GM21447 (cell line): ENCODE data around the gene MAPKAPK2.
"Not testable (repeated sequence)": the region's sequence is repeated elsewhere in the genome, so short reads cannot be mapped to it uniquely, and the experiment has no call there.

Experiments used
- ATAC-seq: cut with Tn5 transposase; IDR thresholded peaks from one replicate; pipeline ENCODE4 v1.9.1; 2021; ENCODE audit not compliant: unreplicated experiment

Gene MAPKAPK2

DNA sequence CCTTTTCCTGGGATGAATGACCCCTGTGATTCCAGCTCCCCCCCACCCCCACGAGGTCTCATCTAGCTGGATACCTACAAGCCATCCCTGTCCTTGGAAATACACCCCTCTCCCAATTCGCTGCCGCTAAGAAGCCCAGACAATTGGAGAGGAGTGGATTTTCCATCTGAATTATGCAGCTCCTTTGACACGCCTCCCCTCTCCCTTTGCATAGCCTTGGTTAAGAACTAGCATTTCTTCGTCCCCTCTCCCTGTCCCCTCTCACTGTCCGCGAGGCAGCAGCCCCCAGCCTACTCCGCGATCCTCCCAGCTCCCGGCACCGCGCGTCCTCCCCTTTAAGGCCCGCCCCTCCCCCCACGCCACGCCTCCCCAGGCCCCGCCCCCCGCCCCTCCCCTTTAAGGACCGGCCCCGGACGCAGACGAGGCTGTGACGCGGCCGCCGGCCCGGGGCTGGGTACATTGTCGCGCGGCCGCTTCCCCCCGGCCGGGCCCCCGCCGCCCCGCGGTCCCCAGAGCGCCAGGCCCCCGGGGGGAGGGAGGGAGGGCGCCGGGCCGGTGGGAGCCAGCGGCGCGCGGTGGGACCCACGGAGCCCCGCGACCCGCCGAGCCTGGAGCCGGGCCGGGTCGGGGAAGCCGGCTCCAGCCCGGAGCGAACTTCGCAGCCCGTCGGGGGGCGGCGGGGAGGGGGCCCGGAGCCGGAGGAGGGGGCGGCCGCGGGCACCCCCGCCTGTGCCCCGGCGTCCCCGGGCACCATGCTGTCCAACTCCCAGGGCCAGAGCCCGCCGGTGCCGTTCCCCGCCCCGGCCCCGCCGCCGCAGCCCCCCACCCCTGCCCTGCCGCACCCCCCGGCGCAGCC, at the start of gene MAPKAPK2:
TSS of gene MAPKAPK2 (plus strand) at position 428 of the 856 bp plus-strand sequence. CDS start at position 753, 325 bp downstream.
- ATAC-seq, result no peak

DNA sequence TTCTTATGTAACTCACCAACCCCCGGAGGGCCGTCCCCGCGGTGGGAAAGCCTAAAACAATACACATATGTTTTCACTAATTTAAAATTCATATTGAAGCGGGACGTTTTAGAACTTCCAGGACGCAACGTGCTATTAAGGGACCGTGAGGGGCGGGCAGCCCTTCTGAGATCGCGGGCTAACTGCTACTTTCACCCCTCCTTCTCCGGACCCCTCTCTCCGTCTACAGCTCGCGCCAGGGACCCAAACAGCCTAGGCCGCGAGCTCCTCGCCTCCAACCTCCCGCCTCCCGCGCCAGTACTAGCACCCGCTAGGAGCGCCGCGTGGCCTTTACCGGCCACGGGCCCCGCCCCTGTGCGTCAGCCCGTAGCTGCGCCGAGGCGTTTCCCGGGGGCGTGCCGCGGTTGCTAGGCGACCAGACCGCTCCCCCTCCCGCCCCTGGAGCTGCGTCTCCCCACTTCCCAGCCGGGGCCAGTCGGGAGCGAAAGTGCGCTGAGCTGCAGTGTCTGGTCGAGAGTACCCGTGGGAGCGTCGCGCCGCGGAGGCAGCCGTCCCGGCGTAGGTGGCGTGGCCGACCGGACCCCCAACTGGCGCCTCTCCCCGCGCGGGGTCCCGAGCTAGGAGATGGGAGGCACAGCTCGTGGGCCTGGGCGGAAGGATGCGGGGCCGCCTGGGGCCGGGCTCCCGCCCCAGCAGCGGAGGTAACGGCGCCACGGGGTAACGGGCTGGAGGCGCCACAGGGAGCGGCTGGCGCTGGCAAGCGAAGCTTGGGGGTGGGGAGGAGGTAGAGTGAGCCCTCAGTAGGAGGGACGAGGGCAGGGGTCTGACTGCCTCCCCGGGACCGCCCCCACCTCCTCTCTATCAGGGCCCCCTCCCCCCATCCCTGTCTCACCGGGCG, 49.4 kb upstream of the MAPKAPK2 start, which contains the start of gene DYRK3:
TSS of gene DYRK3 (plus strand) at position 457 of the 898 bp plus-strand sequence. CDS start at position 625, 168 bp downstream.
- peak; percentile 90 for ATAC-seq

DNA sequence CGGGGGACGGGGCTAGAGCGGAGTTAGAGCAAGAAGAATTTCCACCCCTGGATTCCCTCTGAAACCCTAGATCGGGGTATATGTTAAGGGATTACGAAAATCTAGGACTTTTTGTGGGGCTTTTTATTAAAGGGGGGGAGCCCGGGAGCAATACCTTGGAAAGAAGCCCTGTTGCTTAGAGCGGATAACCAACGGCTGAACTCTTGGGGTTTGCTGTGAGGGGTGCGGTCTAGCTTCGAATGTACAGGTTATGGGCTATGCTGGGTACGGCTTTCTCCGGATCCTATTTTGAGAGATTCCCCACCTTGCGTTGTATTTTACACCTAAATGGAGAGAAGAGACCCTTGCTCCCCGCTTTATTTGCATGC, 48.7 kb upstream of the MAPKAPK2 start:
- ATAC-seq, result peak; percentile 26

DNA sequence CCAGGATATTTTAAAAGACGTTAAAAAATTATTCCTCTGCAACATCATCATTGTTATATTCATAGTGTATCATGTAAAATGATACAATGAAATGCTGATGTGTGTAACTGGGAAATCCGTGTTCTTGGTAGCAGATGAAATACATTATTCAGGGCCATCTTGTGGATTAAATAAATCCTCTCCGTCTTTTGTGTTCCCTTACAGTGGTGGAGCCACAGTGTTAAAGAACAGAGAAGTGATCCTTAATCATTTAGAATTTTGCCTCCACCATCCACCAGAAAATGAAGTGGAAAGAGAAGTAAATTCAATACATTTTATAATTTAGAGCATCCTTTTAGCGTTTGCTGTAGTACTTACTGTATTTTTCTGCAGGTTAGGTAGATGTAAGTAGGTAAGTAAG, 48.0 kb upstream of the MAPKAPK2 start:
- ATAC-seq, result no peak

DNA sequence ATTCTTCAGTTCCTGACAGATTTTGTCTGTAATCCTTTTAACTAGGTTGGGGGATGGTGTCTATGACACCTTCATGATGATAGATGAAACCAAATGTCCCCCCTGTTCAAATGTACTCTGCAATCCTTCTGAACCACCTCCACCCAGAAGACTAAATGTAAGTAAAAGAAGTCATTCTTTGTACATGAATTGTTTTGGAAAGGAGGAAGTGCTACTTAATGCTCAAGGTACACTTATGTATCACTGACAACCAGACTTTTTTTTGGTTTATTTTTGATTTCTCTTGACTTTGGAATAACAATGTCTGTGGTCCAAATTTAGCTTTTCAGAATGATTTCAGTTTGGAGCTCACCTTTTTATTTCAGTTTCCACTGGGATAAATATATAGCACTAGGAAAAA, 47.1 kb upstream of the MAPKAPK2 start:
- ATAC-seq, result no peak

DNA sequence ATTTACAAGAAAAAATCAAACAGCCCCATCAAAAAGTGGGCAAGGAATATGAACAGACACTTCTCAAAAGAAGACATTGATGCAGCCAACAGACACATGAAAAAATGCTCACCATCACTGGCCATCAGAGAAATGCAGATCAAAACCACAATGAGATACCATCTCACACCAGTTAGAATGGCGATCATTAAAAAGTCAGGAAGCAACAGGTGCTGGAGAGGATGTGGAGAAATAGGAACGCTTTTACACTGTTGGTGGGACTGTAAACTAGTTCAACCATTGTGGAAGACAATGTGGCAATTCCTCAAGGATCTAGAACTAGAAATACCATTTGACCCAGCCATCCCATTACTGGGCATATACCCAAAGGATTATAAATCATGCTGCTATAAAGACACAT, 42.6 kb upstream of the MAPKAPK2 start:
- ATAC-seq, result not testable (repeated sequence)

DNA sequence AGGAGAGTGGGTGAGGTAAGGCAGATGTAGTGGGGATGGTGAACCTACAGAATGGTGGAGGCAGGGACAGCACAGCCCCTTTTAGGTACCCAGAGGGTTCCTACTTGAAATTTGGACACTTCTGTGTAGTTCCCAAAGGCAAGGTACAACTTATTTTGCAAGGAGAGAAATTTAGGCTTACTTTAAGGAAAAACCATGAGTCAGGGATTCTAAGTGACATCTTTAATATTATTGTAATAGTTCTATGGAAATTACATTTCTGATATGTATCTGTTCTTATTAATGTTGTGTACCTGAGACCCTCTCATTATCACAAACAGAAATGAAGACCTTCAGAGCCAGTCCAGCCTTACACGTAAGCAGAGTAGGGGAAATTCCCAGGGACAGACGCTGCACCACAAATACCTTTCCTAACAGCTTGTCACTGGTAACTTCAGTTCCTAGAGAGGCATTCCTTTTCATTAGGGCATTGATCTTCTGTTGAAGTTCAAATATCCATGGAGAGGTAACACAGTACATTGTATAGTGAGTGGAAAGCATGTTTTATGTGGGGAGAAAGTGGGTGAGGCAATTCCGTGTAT, 41.5 kb upstream of the MAPKAPK2 start:
- ATAC-seq, result no peak

DNA sequence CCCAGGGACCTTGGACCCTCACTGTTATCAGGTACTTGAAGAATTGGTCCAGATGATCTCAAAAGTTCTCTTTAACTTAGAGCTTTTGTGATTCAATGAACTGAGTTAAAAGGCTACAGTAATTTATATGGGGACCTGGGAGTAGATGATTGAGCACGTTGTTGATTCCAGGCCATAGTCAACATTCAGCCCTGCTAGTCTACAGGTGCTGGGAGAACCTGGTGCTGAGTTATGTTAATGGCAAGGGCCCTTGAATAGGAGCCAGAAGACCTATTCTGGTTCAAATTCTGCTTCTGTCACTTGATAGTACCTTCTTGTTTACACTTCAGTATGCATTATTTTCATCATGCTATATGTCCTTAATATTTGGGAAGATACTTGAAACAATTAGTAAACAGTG, 38.2 kb upstream of the MAPKAPK2 start:
- ATAC-seq, result no peak

DNA sequence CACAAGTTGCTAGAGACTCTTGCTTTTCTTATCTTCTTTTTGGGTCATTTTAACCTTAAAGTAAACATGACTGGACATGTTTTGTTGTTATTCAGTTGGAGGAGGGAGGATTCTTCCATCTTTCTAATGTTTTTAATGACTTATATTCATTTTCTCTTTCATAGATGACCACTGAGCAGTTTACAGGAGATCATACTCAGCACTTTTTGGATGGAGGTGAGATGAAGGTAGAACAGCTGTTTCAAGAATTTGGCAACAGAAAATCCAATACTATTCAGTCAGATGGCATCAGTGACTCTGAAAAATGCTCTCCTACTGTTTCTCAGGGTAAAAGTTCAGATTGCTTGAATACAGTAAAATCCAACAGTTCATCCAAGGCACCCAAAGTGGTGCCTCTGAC, 37.5 kb upstream of the MAPKAPK2 start:
- ATAC-seq, result no peak

DNA sequence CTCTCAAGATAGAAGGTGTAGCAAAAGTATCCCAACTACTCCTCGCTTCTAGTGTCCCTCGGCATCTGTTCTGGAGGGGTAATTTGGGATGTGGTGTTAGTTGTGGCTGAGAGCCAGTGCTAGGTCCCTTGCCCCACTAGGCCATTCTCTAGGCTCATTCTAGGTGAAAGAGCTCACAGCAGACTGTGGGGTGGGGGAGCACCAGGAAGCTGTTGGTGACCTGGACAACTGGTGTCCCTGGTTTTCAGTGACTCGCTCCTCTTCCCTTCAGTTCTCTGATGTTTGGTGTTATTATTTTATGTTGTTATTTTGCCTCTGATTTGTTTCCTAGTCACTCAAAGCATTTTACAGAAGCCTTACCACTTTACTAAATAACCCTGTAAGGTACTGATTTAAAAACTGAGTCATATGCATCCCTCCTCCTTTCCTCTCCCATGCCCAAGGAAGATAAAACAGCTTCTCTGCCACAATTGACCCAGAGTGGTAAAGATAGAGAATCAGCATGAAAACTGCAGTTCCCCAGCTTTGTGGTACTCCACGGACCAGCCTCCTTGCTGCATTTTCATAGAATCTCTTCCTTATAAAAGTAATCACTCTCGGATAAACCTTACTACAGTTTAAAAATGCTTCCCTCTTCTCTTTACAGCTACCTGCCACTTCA, 35.3 kb upstream of the MAPKAPK2 start:
- ATAC-seq, result no peak

DNA sequence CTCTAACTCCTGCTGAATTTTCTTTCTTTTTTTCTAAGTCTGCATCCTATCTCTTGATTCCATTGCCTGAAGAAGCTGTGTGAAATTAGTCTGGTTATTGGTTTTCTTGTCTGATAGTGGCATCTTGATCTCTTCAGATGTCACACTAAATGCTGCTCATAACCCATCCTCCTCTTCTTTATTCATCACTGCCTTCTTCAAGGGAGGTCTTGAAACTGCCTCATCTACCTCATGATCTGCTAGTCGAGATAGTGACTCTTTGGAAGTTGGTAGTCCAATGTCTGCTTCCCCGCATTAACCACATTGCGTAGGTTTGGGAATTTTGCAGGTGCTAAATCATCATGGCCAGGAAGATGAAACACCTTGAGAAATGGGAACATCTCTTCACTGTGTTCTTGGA, 33.7 kb upstream of the MAPKAPK2 start:
- no peak for ATAC-seq

DNA sequence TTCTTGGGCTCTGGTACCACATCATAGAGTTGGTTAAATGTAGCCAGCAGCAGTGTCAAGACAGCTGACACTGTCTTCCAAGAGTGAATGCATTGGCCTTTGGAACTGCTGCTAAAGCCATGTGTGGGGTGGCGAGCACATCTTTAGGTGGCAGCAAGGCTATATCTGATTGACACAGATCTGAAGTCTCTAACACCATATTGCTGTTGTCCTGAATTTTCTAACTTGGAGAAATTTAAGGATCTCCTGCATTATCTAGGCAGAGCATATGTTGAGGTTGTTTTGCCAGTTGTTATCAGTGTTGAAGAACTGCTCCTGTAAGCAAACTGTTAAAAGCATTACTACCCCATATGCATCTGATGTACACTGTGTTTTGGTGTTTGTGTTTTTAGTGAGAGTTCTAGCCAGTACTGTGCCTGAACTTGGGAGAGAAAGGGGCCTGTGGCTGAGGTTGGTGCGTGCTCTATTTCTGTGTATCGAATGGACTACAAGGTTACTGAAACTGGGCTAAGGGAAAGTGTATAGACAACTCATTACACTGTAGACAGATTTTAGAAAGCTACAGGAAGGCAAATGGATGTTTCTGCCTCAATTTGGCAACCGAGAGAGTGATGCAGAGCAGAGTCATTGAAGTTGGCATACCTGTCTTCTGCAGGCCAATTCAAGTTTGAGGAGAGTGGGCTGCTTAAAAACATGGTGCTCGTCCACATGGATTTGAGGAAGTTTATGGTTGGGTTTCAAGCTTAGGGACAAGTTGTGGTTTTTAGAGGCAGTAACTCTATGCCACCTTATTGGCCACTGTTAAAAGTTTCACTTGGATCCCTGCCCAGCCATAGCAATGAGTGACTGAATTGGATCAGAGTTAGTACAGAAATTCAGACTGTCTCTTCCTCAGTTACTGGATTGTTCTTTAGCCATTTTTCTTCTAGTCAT, 32.5 kb upstream of the MAPKAPK2 start:
- no peak for ATAC-seq

DNA sequence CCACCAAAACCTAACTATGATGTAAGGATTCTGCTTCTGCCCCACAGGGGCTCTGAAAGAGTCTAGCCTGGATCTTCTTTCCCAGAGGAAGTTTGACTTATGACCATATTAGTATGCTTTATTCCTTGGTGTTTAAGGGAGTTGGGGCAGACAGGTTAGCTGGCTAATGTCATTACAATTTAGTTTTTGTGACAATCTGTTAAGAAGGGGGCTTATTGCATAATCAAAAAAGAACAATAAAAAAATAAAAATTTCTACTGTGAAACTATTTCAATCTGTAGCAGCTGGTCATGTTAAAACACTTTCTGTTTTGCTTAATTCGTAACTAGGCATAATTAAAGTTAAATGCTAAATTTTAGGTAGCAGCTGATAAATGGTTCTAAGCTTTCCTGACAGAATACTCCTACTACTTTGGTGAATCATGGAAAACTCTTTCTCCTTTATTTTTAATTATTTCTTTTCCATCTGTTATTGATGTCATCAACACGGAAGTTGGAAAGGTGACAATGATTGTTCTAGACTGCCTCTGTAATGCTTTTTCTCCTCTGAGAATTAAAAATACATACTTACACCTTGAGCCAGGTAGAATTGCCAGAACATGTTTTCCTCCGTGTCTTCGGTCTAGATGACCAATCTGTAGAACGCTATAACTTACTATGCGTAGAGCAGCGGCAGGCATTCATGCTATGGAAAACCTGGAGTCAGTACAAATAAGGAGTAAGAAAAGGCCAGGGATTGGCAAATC, 30.8 kb upstream of the MAPKAPK2 start:
- ATAC-seq, result no peak

DNA sequence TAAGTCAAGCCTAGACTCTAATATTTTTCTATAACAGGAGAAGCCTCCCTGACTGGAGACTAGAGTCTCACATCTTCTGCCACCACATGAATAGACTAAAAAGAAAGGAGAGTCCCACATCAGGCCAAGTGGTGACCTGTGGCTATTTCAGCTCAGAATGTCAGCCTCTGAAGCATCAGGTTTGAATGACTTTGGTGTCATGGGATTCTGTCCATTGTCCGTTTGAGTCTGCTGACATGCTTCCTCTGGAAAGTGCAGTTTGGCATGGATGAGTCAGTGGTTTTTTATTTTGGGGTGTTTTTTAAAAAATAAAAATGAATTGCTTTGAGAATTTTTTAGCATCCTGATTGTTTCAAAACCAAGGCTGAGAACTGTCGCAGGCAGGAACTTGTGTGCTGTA, 29.9 kb upstream of the MAPKAPK2 start:
- no peak for ATAC-seq

DNA sequence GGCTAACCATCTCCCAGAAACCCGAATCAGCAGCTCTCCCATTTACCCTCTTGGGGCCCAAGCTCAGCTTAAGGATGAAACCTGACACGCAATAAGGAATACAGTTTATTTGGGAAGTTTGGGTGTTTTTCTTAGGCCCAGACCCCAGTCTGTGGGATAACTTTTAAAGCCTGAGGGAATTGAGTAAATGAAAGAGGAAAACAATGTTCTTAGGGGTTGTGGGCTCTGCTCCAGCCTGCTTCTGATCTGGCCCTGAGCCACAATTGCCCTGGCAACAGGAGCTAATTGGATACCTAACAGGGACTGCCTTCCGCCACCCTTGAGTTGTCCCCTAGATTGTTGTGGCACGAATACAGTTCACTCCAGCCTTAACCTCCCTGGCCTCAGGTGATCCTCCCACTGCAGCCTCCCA, 29.2 kb upstream of the MAPKAPK2 start:
- ATAC-seq, result no peak

DNA sequence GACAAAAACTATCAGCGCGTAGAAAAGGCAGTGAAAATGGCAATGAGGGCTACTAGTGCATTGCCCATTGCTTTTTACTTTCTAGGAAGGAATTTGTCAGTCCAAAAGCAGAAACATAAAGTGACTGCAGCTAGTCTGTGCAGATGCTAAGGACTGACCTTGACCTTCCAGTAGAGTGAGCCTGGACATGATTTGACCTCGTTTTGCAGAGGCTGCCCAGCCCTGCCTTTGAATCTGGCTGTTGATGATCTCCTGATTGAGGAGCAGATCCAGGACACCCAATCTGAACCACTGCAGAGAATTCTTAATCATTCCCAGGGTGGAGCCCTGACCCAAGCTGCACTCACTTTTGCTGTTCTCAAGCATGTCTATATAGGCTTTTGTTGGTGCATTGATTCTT, 27.8 kb upstream of the MAPKAPK2 start:
- ATAC-seq, result no peak

DNA sequence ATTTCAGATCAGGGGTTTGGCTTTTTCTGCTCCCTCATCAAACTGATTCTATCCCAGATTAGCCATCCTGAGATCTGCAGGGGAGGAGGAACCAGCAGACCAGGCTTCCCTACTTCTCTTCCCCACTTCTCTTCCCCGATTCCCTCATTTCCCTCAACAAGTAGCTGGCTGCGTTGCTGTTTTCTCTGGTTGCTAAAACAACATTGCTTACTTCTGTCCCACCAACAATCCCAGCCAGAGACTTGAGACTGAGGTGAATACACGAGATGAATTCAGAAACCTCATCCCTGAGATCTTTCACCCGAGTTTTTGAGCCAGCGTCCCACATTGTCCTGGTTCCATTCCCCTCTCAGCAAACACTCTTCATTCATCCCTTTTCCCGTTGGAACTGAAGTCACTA, 27.0 kb upstream of the MAPKAPK2 start:
- ATAC-seq, result no peak

DNA sequence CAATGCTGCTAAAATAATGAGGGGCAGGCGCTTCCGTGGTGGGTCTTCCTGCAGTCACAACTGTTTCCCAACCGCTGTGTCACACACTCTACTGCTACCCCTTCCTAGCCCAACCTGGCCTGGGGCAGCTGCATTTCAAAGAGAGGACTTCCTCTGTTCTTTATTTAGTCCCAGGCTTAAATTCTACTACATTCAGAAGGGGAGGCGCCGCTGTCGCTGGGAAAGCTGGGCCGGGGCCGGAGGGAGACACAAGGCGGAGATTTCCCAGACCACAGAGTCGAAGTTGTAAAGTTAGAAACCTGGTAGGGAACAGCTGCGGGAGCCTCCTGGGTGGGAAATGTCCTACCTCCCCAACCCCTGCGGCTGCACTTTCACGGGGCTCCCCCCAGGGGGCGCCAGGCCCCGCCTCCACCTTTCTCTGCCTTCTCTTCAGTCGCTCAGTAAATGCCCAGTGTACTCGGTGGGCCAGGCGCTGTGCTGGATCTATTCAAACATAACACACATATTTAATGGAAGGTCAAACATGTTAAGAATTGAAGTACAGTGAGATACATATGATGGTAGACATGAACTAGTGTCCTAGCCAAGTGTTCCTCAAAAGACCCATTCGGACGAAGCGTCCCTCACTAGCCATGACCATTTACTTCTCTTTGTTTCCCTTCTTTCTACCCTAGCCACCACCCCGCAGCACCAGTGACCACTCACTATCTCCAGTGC, 26.3 kb upstream of the MAPKAPK2 start:
- peak; percentile 51 for ATAC-seq

DNA sequence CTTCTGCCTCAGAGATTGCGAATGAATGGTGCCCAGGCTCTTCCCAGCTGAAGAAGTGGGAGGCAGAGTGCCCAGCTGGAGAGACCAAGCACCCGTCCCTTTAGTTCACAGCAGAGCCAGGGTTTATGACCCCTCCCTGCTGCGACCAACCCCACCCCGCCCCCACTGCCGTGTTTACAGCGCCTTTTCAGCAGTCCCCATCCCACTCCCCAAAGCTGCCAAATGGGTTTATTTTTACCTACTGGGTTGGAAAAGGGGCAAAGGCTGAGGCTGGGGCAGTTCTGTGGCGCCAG, 25.8 kb upstream of the MAPKAPK2 start:
- ATAC-seq, result no peak
